GM12874 (cell line): ENCODE measurements around the gene TFG.

Experiments
- TF ChIP-seq, protein P1 (sequence below): IDR thresholded peaks from 2 replicates; pipeline ENCODE4 v1.5.1; 2011; ENCODE audit warnings: low read depth, mild to moderate bottlenecking, control low read depth, low read length, moderate library complexity; ENCODE audit not compliant: insufficient read depth

Gene TFG

DNA sequence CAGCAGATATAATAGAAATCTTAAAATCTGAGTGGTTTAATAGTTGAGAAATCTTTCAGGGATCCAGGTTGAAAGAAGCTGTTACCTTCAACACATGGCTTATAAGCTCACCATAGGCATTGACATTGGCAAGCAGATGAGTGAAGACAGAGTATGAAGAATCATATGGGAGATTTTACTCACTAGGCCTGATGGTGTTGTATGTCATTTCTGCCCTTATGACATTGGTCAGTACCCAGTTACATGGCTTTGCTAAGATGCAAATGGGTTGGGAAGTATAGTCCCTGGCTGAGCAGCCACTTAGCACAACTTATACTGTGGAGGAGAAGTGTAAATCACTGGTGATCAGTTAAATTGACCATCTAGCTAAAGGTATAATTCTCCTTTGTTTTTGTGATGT is 5.9 kb downstream of the TFG start:
- TF ChIP-seq, protein P1, sequence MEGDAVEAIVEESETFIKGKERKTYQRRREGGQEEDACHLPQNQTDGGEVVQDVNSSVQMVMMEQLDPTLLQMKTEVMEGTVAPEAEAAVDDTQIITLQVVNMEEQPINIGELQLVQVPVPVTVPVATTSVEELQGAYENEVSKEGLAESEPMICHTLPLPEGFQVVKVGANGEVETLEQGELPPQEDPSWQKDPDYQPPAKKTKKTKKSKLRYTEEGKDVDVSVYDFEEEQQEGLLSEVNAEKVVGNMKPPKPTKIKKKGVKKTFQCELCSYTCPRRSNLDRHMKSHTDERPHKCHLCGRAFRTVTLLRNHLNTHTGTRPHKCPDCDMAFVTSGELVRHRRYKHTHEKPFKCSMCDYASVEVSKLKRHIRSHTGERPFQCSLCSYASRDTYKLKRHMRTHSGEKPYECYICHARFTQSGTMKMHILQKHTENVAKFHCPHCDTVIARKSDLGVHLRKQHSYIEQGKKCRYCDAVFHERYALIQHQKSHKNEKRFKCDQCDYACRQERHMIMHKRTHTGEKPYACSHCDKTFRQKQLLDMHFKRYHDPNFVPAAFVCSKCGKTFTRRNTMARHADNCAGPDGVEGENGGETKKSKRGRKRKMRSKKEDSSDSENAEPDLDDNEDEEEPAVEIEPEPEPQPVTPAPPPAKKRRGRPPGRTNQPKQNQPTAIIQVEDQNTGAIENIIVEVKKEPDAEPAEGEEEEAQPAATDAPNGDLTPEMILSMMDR, result no peak

DNA sequence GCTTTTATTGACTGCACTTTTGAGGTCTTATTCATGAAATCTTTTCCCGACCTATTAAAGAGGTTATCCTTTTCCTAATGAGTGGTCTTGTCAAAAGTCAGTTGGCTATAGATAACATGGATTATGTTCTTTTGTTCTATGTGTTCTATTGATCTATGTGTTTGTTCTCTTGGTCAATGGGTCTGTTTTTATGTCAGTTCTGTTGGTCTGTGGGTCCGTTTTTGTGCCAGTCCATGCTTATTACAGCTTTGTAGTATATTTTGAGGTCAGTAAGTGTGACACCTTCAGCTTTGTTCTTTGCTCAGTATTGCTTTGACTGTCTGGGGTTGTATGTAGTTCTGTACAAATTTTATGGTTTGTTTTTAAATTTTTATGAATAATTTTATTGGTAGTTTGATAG is 7.8 kb downstream of the TFG start:
- TF ChIP-seq, protein P1, result no peak

DNA sequence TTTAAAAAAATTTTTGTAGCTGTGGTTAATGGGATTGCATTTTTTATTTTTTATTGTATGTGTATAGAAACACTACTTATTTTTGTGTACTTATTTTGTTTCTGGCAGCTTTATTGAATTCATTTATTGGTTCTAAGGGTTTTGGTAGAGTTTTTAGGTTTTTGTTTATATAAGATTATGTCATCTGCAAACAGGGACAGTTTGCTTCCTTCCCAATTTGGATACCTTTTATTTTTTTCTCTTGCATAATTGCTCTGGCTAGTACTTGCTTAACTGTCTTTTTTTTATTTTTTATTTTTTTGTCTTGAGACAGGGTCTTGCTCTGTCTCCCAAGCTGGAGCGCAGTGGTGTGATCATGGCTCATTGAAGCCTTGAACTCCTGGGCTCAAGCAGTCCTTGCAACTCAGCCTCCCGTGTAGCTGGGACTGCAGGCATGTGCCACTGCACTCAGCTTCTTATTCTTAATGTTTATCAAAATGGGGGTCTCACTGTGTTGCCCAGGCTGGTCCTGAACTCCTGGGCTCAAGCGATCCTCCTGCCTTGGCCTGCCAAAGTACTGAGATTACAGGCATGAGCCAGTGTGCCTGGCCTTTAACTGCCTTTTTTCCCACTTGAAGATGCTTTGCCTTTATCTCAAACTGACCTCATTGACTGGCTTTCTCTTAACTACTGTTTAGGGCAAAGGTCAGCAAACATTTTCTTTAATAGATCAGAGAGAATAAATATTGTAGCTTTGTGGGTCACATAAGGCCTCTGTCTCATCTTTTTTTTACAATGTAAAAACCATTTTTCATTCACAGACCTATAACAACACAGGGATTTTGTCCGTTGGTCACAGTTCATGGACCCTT is 8.6 kb downstream of the TFG start:
- TF ChIP-seq, protein P1, result no peak

DNA sequence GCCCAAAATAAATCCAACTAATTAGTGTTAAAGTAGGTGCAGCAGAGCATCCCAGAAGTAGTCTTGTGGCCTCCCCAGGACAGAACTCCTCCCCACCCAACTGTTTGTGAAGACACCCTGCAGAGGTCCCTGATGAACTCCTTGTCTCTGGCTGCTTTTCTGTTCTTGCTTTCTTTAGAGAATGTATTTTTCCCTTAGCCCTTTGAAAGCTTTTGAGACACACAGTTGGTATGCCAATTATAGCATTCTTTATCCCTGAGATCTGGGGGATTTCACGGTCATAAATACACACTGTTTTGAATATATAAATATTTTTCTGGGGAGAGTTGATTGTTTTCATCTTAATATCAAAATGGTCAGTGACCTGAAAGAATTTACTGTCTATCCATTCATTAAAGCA is 9.8 kb downstream of the TFG start:
- TF ChIP-seq, protein P1, result no peak

DNA sequence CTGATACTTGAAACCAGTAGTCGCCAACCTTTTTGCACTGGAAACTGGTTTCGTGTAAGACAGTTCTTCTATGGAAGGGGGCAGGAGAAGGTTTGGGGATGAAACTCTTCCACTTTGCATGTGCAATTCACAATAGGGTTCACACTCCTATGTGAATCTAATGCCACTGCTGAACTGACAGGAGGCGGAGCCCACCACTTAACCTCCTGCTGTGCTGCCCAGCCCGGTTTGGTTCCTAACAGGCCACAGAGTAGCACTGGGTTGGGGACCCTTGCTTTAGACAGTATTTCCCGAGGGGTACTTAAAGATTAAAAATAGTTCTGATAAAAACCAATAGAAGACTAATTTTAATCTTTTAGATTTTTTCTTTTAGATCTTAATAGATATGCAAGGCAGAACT is 11.1 kb downstream of the TFG start:
- TF ChIP-seq, protein P1, result no peak

DNA sequence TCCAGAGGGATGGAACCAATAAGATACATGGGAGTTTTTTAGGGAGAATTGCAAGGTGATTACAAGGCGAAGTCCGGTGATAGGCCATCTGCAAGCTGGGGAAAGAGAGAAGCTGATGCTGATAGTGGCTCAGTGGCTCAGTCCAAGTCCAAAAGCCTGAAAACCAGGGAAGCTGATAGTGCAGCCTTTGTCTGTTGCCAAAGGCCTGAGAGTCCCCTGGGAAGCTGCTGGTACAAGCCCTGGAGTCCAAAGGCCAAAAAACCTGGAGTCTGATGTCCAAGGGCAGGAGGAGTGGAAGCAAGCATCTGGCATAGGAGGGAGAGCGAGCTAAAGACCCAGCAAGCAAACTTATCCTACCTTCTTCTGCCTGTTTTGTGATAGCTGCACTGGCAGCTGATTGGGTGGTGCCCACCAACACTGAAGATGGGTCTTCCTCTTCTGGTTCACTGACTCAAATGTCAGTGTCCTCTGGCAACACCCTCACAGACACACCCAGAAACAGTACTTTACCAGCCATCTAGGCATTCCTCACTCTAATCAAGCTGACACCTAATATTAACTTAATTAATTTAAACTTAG is 16.7 kb downstream of the TFG start:
- TF ChIP-seq, protein P1, result no peak

DNA sequence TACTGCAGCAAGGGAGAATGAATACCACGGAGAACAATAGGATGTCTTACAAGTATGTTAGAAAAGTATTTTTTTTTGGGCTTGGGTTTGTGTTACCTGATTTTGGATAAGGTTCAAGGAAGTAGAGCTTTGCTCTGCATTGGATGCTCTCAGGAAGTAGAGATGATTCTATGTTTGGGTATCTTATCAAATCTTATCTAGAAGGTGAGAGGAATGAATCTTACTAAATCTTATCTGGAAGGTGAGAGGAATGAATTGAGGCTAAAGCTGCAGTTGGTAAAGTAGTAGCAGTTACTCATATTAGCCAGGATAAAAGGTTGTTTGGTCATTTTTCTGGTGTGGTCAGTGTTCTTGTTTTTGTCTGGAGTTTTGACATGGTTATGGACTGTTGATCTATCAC is 17.4 kb downstream of the TFG start:
- TF ChIP-seq, protein P1, result no peak
